ENCODE data around the gene ENOX1.

The ENOX1 gene

DNA sequence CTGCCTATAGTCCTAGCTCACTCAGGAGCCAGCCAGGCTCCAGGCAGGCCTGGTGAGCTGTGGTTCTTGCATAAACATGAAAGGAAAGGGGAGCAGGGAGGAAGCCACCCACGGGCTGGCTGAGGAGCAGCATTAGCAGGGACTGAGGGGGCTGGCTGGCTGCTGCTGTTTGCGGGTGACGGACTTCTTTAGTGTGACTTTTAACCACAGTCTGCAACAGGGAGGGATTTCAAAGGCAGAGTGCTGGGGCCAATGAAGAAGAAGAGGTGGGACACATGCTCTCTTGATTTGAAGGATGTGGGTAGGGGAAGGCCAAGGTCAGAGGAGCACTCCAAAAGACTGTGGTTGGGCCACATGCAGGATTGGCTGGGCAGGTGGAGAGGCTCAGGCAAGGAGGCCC, 540.4 kb downstream of the ENOX1 start:
- DNase-seq (ENCODE audit: low read depth), result no peak

GRCh38 chr13:43245374-43245964, 541.3 kb downstream of the ENOX1 start:
- DNase-seq (ENCODE audit: low read depth), result no peak

GRCh38 chr13:43244481-43244880, 542.3 kb downstream of the ENOX1 start:
- no peak for DNase-seq (ENCODE audit: low read depth)

GRCh38 chr13:43243711-43244110, 543.1 kb downstream of the ENOX1 start:
- no peak for DNase-seq (ENCODE audit: low read depth)

GRCh38 chr13:43242040-43242439, 544.7 kb downstream of the ENOX1 start:
- no peak for DNase-seq (ENCODE audit: low read depth)

GRCh38 chr13:43240278-43240677, 546.5 kb downstream of the ENOX1 start:
- DNase-seq (ENCODE audit: low read depth), result no peak

DNA sequence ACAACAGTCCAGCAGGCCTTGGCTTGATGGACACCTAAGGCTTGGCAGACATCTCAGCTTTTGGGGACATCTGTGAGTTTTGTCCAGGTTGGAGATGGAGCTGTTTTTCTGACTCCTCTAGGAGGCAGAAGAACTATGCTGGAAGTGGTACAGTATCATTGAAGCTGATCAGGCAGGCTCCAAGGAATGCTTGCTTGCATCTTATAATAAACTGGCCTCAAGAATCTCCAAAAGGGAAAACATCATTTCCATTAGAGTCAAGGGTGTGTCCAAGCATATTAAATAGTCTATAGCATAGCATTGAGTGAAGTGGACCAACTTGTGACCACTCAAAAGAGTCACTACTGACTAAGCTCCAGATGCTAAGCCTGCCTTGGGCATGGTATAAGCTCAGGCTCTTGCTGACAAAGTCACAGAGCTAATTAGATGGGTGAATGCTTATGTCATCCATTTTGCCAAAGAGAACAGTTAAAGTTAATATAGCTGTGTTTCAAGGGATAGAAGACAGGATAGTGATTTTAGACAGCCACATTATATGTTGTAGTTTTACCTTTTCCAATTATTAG, 547.4 kb downstream of the ENOX1 start:
- no peak for DNase-seq (ENCODE audit: low read depth)

- DNase-seq (ENCODE audit: low read depth), result no peak
Measured at GRCh38 chr13:43238341-43239083, 548.3 kb downstream of the ENOX1 start.

DNA sequence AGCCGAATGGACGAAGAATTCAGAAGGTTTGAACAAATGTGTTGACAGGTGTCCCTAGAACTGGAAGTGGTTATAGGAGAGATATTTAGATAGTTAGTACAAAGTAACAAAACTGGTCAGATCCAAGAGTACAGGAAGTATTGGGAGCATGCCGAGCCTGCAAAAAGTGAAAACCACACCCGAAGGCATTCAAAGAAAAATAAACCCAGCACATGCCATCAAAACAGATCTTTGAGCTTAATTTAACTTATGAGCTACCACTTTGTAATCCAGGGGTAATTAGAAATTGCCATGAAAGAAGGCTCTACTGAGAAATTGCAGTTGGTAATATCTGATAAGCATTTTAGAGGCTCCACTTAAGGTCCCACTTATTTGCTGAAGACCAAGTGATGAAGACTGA, 549.2 kb downstream of the ENOX1 start:
- no peak for DNase-seq (ENCODE audit: low read depth)

- no peak for DNase-seq (ENCODE audit: low read depth)
Measured at GRCh38 chr13:43235028-43235427, 551.7 kb downstream of the ENOX1 start.

- no peak for DNase-seq (ENCODE audit: low read depth)
Measured at GRCh38 chr13:43232873-43233265, 553.9 kb downstream of the ENOX1 start.

GRCh38 chr13:43232144-43232872, 554.5 kb downstream of the ENOX1 start:
- DNase-seq (ENCODE audit: low read depth), result no peak

DNA sequence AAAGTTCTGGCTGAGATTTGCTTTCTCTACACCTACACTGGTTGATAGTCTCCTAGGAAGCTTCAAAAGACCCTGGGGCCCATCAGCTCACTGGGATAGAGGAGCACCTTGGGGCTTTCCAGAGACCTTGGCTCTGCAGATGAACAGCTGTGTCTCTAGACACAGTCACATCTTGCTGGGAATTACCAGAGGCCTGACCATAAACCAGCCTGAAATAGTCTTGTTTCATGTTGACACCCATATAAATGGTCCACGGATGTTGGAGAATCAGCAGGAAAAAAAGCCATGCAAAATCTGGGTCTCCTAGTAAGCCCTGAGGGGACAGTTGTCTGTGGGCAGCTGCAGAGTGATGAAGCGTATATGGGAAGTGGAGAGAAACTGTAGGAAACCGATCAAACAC, 555.8 kb downstream of the ENOX1 start:
- no peak for DNase-seq (ENCODE audit: low read depth)

DNA sequence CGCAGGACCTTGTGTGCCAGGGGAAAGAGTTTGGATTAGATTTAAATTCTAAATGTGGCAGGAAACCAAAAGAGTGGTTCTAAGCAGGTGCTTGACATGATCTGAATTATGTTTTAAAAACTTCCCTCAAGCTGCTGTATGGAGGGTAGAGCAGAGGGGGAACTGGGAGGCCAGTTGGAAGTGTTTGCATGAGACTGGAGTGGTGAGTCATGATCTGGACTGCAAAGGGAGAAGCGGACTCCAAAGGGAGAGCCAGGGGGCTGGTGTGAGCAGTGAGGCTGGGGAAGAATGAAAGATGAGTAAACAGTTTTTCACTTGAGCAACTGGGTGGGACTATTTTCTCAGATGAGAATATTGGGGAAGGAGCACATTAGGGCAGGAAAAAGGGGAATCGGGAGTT, 557.3 kb downstream of the ENOX1 start:
- no peak for DNase-seq (ENCODE audit: low read depth)

DNA sequence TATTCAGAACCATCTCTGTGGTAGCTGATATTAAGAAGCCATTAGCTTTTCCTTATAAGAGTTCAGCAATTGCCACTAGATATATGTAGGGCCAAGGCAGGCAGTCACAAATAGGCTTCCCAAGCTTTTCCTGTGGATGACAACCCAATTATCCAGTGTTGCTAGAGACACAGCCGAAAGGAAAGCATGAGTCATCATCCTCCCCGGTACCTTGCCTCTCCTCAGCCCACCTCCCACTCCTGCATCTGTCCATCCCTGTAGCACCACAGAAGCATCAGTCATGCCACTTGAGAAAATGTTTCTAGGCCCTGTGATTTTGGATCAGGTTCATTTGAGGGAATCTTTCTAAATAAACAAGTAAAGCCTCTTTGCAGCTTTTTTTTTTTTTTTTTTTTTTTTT, 559.1 kb downstream of the ENOX1 start:
- DNase-seq (ENCODE audit: low read depth), result no peak

DNA sequence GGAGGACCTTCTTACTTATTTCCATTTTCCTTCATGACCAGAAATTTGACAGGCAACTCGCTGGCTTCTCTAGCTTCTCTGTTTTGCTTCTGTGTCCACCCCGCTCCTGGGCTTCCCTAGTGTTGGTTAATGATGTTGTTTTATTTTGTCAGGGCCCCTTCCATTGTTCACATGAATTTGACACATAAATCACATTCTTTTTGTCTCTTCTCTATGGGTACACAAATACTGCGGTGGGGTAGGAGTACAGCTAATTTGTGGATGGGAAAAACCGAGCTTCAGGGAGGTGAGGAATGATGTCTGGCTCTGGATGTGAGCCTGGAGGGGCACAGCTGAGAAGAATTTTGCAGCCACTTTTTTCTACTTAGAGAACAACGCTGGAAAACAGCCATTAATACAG, 563.6 kb downstream of the ENOX1 start:
- no peak for DNase-seq (ENCODE audit: low read depth)

GRCh38 chr13:43222086-43222485, 564.7 kb downstream of the ENOX1 start:
- no peak for DNase-seq (ENCODE audit: low read depth)

DNA sequence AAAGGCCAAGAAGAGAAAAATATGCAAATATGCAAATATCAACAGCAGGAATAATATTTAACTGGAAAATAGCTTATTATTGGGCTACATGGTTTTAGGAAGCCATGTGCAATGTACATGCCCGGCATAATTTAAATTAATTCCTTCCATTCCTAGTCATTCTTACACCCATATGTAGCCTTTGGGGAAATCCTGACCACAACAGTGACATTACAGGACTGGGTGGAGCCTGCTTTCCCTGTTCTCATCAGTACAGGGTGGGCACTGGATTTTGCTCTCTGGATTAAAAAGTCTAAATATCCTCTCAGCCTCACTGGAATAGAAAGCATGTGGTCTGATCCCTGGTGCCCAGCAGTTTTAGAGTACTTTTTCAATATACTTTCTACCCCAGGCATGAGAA, 565.2 kb downstream of the ENOX1 start:
- no peak for DNase-seq (ENCODE audit: low read depth)

- no peak for DNase-seq (ENCODE audit: low read depth)
Measured at GRCh38 chr13:43220873-43221595, 565.7 kb downstream of the ENOX1 start.

GRCh38 chr13:43214124-43214523, 572.6 kb downstream of the ENOX1 start:
- DNase-seq (ENCODE audit: low read depth), result no peak

DNA sequence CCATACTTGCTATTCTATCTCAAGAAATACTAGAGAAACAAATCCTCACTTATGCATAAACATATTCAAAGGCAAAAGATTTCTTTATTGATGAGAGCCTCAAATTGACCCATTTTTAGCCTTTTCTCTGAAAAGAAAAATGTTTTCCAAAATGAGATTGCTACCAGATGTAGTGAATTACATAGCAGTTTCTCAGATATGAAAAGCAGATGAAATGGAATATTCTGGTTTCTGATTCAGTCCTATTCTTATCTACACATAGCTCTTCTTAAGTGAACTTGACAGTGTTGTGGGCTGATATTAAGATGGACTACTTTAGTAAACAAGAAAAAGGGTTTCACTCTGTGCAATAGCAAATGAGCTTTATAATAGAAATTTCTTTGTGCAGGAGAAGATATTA, 579.9 kb downstream of the ENOX1 start:
- DNase-seq (ENCODE audit: low read depth), result no peak

GRCh38 chr13:43205416-43205815, 581.4 kb downstream of the ENOX1 start:
- DNase-seq (ENCODE audit: low read depth), result no peak
